Activated naive CD4-positive, alpha-beta T cell treated with anti-CD3 and anti-CD28 coated beads, Interleukin-2, amount 50 U/mL, for 16 hours (primary cell): ENCODE data around the gene LITAFD.
"Not testable (repeated sequence)": the region's sequence is repeated elsewhere in the genome, so short reads cannot be mapped to it uniquely, and the experiment has no call there.

ENCODE experiments used
- DNase-seq: peaks from one replicate; pipeline ENCODE4 v3.0.0-alpha.2; 2020

Gene LITAFD

GRCh38 chr16:8872967-8873865, 8.9 kb upstream of the LITAFD start:
- no peak for DNase-seq

DNA sequence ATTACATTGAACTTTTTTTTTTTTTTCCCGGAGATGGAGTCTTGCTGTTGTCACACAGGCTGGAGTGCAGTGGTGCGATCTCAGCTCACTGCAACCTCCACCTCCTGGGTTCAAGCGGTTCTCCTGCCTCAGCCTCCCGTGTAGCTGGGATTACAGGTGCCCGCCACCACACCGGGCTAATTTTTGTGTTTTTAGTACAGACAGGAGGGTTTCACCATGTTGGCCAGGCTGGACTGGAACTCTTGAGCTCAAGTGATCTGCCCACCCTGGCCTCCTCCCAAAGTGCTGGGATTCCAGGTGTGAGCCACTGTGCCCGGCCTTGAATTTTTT, 8.3 kb upstream of the LITAFD start:
- not testable (repeated sequence) for DNase-seq

- no peak for DNase-seq
These were observed 7.8 kb upstream of the LITAFD start for GRCh38 chr16:8874388-8874787.

DNA sequence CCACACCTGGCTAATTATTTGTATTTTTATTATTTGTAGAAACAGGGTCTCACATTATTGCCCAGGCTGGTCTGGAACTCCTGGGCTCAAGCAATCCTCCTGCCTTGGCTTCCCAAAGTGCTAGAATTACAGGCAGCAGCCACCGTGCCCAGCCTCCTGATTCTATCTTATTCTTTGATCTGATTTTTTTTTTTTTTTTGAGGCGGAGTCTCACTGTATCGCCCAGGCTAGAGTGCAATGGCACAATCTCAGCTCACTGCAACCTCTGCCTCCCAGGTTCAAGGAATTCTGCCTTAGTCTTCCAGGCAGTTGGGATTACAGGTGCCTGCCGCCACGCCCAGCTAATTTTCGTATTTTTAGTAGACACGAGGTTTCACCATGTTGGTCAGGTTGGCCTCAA, 6.8 kb upstream of the LITAFD start:
- DNase-seq: not testable (repeated sequence)

- DNase-seq: no peak
These were observed 4.1 kb upstream of the LITAFD start for GRCh38 chr16:8877894-8878522.

GRCh38 chr16:8878523-8878911, 3.6 kb upstream of the LITAFD start:
- no peak for DNase-seq

GRCh38 chr16:8880839-8881510, 1.2 kb upstream of the LITAFD start:
- DNase-seq: no peak

GRCh38 chr16:8882725-8883377, 700 bp downstream of the LITAFD start:
- DNase-seq: no peak

- DNase-seq: no peak
These were observed 3.8 kb downstream of the LITAFD start for GRCh38 chr16:8885674-8886592.

- DNase-seq: no peak
These were observed 4.7 kb downstream of the LITAFD start for GRCh38 chr16:8886593-8887430.

DNA sequence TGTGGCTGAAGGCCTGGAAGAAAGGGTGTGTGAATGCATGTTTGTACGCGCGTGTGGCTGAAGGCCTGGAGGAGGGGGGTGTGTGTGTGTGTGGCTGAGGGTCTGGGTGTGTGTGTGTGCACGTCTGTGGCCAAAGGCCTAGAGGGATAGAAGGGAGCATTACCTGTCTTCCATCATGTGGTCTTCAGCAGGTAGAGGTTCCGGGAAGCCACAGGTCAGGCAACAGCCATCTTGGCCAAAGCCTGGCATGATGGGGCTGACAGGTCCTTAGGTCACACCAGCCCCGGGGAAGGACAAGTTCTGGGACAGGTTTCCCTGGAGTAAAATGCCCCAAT, 5.2 kb downstream of the LITAFD start:
- DNase-seq: no peak

DNA sequence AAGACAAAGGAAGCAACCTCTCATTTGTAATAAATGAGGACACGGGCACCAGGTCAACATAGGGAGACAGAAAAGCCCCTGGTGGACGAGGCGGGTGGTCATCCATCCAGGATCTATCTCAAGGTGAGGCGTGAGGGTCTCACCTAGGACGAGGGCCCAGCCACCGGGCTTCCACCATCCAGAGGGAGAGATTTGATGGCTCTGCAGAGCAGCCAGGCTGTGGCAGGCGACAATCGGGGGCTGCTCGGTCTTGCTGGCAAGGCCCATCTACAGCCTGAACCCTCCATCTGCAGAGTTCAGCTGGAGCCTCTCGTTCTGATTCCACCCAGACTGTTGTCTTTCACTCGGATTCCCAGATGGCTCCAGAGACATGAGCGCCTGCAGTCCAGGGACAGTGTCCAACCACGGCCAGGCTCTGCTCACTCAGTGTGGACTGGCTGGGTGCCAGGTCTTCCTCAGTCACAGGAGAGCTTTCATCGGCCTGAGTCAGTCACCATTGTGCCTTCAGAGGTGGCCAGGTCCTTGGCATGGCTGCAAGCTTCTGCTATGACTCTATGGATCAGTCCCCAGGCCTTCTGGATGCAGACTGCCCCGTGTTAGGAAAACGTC, 5.9 kb downstream of the LITAFD start:
- DNase-seq: no peak

DNA sequence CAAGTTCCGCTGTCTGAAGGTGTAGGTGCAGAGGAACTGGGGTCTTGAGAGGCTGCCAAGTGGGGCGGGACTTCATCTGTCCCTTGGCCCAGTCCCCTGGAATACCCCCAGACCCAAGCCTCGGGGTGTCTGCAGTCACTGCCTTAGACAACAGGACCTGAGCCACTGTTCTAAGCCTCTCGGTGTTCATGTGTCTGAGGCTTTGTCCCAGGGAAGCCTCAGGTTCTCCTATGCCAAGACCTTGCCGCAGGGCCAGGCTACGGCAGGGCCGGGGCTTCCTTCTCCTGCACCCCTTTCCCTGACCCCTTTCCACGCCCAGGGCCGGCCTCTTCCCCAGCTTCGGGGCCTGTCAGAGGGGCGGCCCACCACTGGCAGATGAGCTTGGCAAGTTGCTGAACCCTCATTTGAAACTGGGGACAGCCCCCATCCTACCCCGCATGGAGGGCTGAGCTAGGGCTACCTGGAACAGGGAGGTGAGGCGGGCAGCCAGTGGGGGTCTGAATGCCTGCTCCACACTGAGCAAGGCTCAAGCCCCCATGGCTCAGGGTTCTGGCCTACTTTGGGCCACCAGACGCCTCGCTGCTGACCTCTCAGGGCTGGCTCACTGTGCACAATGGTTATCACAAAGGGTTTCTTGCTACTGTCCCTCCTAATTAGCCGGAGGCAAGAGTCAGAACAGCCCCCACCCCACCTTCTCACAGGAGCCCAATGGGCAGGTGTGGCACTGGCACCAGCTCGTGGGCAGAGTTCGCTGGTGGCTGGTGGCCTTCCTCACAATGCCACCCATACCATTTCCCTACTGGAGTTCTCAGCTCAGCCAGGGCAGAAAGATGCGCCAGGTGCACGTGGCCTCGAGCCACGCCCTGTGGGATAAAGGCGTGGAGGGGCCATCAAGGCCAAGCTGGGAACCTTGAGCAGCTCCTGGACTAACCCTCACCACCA, 7.1 kb downstream of the LITAFD start:
- no peak for DNase-seq

- DNase-seq: no peak
These were observed 7.9 kb downstream of the LITAFD start for GRCh38 chr16:8889893-8890548.

DNA sequence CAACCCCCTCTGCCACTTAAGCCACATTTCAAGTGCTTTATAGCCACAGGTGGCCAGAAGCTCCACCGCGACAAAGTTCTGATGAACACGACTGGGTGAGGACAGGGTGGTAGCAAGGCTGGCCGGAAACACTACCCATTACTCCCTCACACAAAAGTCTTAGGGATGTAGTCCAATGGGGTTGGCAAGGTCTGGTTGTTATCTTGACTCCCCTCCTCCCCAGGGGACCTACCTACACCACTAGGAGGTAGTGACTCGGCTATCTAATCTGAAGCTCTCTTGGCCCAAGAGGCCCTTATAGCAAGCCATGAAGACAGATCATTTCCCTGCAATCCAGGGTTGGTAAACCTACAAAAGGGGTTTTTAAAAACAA, 8.4 kb downstream of the LITAFD start:
- DNase-seq: no peak

GRCh38 chr16:8892101-8892575, 10.0 kb downstream of the LITAFD start:
- no peak for DNase-seq

- DNase-seq: no peak
These were observed 11.3 kb downstream of the LITAFD start for GRCh38 chr16:8893426-8893825.

DNA sequence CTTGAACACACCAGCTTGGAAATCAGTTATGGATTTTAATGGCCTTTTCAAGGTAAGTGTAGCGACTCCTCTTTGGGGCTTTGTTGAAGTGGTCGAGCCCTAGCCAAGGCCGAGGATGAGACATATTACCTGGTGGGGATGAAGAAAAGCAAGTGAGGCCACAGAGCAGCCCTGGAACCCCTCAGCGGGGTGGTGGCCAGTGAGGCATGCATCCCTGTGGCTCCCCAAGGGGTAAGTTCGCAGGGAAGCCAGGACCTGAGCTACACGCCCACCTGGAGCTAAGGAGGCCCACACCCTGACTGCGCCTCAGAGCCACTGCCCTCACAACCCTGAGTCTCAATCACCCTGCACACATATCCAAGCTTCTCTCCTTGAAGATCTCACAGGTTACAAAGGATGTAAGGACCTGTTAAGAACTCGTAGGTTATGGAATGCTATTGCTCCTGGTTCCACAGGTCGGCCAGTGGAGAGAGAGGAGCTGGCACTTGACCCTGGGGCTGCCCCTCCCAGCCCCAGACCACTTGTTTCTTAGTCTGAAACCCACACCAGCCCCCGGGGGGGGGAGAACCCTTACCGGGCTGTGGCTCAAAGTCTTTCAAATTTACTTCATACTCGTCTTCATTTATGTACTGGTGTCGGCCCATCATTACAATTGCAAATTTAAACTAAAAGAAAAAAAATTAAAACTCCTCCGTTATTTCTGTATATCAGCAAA, 12.0 kb downstream of the LITAFD start:
- no peak for DNase-seq
